ENCODE measurements around the gene SLC39A11.

SLC39A11 gene

GRCh38 chr17:72921347-72922054 is 171.0 kb downstream of the SLC39A11 start:
- no peak for TF ChIP-seq CTCF (IDR thresholded peaks at IDR 0.05; ENCODE audit: low read depth, low read length, missing control alignments)
- no peak overlapping the region for H3K4me3 ChIP-seq (replicated peaks; ENCODE audit: low read depth, low read length)
- no peak for DNase-seq (ENCODE audit: extremely low read depth, low read depth)

- no peak overlapping the region for H3K4me3 ChIP-seq (replicated peaks; ENCODE audit: low read depth, low read length)
- DNase-seq (ENCODE audit: extremely low read depth, low read depth) = no peak
- no peak for TF ChIP-seq CTCF (IDR thresholded peaks at IDR 0.05; ENCODE audit: low read depth, low read length, missing control alignments)
Observed at GRCh38 chr17:72920513-72920912, 172.0 kb downstream of the SLC39A11 start.

GRCh38 chr17:72916991-72917390 is 175.5 kb downstream of the SLC39A11 start:
- no peak for TF ChIP-seq CTCF (IDR thresholded peaks at IDR 0.05; ENCODE audit: low read depth, low read length, missing control alignments)
- H3K4me3 ChIP-seq (replicated peaks; ENCODE audit: low read depth, low read length) = no peak overlapping the region
- DNase-seq (ENCODE audit: extremely low read depth, low read depth) = peak; percentile 58

- no peak for DNase-seq (ENCODE audit: extremely low read depth, low read depth)
- no peak for TF ChIP-seq CTCF (IDR thresholded peaks at IDR 0.05; ENCODE audit: low read depth, low read length, missing control alignments)
- H3K4me3 ChIP-seq (replicated peaks; ENCODE audit: low read depth, low read length) = no peak overlapping the region
Observed at GRCh38 chr17:72915625-72916081, 176.8 kb downstream of the SLC39A11 start.

GRCh38 chr17:72913142-72913682 is 179.3 kb downstream of the SLC39A11 start:
- DNase-seq (ENCODE audit: extremely low read depth, low read depth) = no peak
- no peak overlapping the region for H3K4me3 ChIP-seq (replicated peaks; ENCODE audit: low read depth, low read length)
- no peak for TF ChIP-seq CTCF (IDR thresholded peaks at IDR 0.05; ENCODE audit: low read depth, low read length, missing control alignments)

- no peak for DNase-seq (ENCODE audit: extremely low read depth, low read depth)
- no peak overlapping the region for H3K4me3 ChIP-seq (replicated peaks; ENCODE audit: low read depth, low read length)
- no peak for TF ChIP-seq CTCF (IDR thresholded peaks at IDR 0.05; ENCODE audit: low read depth, low read length, missing control alignments)
Observed at GRCh38 chr17:72906306-72906705, 186.2 kb downstream of the SLC39A11 start.
